PC-3 (cell line): ENCODE data around the gene PFKL. TPM values are rescaled to one million over a fixed set of nuclear protein-coding genes. Genes with fewer than 3 reads are reported as not detected.

ENCODE experiments used
- ATAC-seq: fragments of 200-7000 bp; cut with Tn5 transposase; 2 replicates; pipeline ENCODE4 v1.9.1; 2020; ENCODE audit warnings: mild to moderate bottlenecking, moderate library complexity
- BruUV-seq: library from RNA; stranded (reverse); fragments of 400-500 nt; replicated peaks from 2 replicates; lab custom pipeline; 2021; lab: Mats Ljungman, UMichigan
- CTCF ChIA-PET: fragments of 300-600 bp; sonication (Branson Sonifier 250); formaldehyde crosslinking; loops from one replicate; lab custom pipeline; 2022; ENCODE audit warnings: antibody characterized with exemption; lab: Charles Lee
- POLR2A ChIA-PET: fragments of 300-600 bp; sonication (Branson Sonifier 250); formaldehyde crosslinking; loops from one replicate; lab custom pipeline; 2022; ENCODE audit warnings: antibody characterized with exemption; ENCODE audit not compliant: unreplicated experiment; lab: Charles Lee
- DNase-seq: peaks from one replicate; pipeline ENCODE4 v3.0.0-alpha.2; 2015
- H2AFZ ChIP-seq: fragments of 300-600 bp; sonication (generic); 2 replicates; pipeline ENCODE4 v1.6.0; 2016; ENCODE audit warnings: antibody characterized with exemption, low read length
- H3F3A ChIP-seq: fragments of 300-600 bp; sonication (generic); one replicate; pipeline ENCODE4 v1.6.0; 2017; ENCODE audit warnings: antibody characterized with exemption, low read length, control low read depth, mild to moderate bottlenecking; ENCODE audit not compliant: unreplicated experiment
- H3K27ac ChIP-seq: fragments of 300-600 bp; sonication (generic); 2 replicates; pipeline ENCODE4 v1.5.1; 2016; ENCODE audit warnings: mild to moderate bottlenecking, low read length
- H3K27me3 ChIP-seq: fragments of 300-600 bp; sonication (generic); 2 replicates; pipeline ENCODE4 v1.6.1; 2016; ENCODE audit warnings: low read length, mixed read lengths
- H3K36me3 ChIP-seq: fragments of 300-600 bp; sonication (generic); 2 replicates; pipeline ENCODE4 v1.6.1; 2016; ENCODE audit warnings: low read depth, mixed run types, low read length, mixed read lengths
- H3K4me1 ChIP-seq: fragments of 300-600 bp; sonication (generic); 2 replicates; pipeline ENCODE4 v1.5.1; 2016; ENCODE audit warnings: low read length; ENCODE audit not compliant: insufficient read depth
- H3K4me2 ChIP-seq: fragments of 300-600 bp; sonication (generic); 2 replicates; pipeline ENCODE4 v1.6.0; 2016; ENCODE audit warnings: low read length
- H3K4me3 ChIP-seq: fragments of 300-600 bp; sonication (generic); 2 replicates; pipeline ENCODE4 v1.5.1; 2016; ENCODE audit warnings: mild to moderate bottlenecking, low read length, mixed read lengths
- H3K79me2 ChIP-seq: fragments of 300-600 bp; sonication (generic); 2 replicates; pipeline ENCODE4 v1.6.1; 2017; ENCODE audit warnings: low read length, mixed read lengths
- H3K9ac ChIP-seq: fragments of 300-600 bp; sonication (generic); 2 replicates; pipeline ENCODE4 v1.6.0; 2016; ENCODE audit warnings: mild to moderate bottlenecking, low read length
- H3K9me2 ChIP-seq: fragments of 300-600 bp; sonication (generic); replicated peaks from 2 replicates; pipeline ENCODE4 v1.6.1; 2016; ENCODE audit warnings: mixed run types, low read length, mixed read lengths
- H3K9me3 ChIP-seq: fragments of 300-600 bp; sonication (generic); 2 replicates; pipeline ENCODE4 v1.6.1; 2016; ENCODE audit warnings: low read length, mixed read lengths
- H4K20me1 ChIP-seq: fragments of 300-600 bp; sonication (generic); 2 replicates; pipeline ENCODE4 v1.6.1; 2016; ENCODE audit warnings: low read length, mixed read lengths
- EZH2 ChIP-seq: fragments of 300-600 bp; sonication (generic); IDR thresholded peaks from one replicate; pipeline ENCODE4 v1.6.1; 2017; ENCODE audit warnings: antibody characterized with exemption, mild to moderate bottlenecking, low read length; ENCODE audit not compliant: unreplicated experiment
- EZH2phosphoT487 ChIP-seq: fragments of 300-600 bp; sonication (generic); IDR thresholded peaks from 2 replicates; pipeline ENCODE4 v1.6.1; 2018; ENCODE audit warnings: mild to moderate bottlenecking, antibody characterized with exemption, low read length, borderline replicate concordance
- intact Hi-C: fragments of 100-400 bp; cut with micrococcal nuclease; formaldehyde crosslinking; loops from 2 replicates; pipeline ENCODE4 v1.9.0; 2023
- total RNA-seq: library from RNA; depleted of rRNA; stranded (reverse); fragments of >200 nt; gene quantifications from 2 replicates; pipeline ENCODE4 v1.2.3, GENCODE V29; 2014
- TF ChIP-seq, protein P1 (sequence below): fragments of 300-600 bp; sonication (generic); conservative IDR thresholded peaks from 2 replicates; pipeline ENCODE4 v1.5.1; 2017; ENCODE audit warnings: antibody characterized with exemption, low read depth, mild to moderate bottlenecking, low read length

PFKL gene
- total RNA-seq, 1 experiment from 2014 or later = 223 TPM

DNA sequence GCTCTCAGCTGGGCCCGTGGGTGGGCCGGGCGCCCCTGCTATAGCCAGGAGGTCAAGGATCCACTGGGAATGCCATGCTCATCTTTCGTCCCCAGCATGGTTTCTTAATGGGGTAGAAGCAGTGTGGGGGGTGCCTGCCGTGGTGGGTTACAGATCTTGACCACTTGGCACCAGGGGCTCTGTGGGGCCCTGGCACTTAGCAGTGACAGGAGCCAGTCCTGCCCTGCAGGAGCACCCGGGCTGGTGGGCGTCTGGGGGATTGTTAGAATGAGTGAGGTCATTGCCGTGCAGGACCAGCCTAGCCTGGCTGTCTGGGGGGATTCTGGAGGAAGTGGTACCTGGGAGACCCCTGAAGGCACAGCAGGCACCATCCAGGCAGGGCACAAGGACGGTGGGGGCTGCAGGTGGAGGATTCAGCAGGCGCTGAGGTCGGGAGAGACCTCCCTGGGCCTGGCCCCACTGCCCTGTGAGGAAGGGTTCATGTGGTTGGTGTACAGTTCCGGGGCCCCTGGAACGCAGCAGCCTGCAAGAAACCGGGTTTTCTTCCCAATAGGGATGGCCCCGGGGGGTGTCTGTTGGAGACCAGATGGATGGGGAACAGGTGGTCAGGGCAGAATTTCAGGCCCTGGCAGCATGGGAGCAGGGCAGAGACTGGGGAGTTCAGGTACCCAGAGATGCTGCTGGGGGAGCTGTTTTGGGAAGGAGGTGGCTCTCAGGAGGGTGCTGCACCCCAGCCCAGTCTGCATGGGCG is 9.4 kb upstream of the PFKL start:
- no peaks in the 10 kb centered on the region for H3K27me3 ChIP-seq
- H3K79me2 ChIP-seq = no peaks in the 10 kb centered on the region
- intact Hi-C loops = no loop called here
- no peaks in the 10 kb centered on the region for H3K9me2 ChIP-seq
- H3K9me3 ChIP-seq = no peaks in the 10 kb centered on the region
- no peaks in the 10 kb centered on the region for H4K20me1 ChIP-seq
- ChIA-PET POLR2A (no interaction called here), CTCF (no interaction called here)
- DNase-seq (no peak), ATAC-seq (no peak)
- no peak overlapping the region for H3K27ac ChIP-seq
- no peak overlapping the region for H3K9ac ChIP-seq
- no peak overlapping the region for H2AFZ ChIP-seq
- no peaks in the 10 kb centered on the region for H3F3A ChIP-seq
- H3K36me3 ChIP-seq = no peaks in the 10 kb centered on the region
- no peak overlapping the region for H3K4me3 ChIP-seq
- H3K4me2 ChIP-seq = no peak overlapping the region
- BruUV-seq = no TSS peak
- H3K4me1 ChIP-seq = no peaks in the 10 kb centered on the region
- TF ChIP-seq, protein P1, sequence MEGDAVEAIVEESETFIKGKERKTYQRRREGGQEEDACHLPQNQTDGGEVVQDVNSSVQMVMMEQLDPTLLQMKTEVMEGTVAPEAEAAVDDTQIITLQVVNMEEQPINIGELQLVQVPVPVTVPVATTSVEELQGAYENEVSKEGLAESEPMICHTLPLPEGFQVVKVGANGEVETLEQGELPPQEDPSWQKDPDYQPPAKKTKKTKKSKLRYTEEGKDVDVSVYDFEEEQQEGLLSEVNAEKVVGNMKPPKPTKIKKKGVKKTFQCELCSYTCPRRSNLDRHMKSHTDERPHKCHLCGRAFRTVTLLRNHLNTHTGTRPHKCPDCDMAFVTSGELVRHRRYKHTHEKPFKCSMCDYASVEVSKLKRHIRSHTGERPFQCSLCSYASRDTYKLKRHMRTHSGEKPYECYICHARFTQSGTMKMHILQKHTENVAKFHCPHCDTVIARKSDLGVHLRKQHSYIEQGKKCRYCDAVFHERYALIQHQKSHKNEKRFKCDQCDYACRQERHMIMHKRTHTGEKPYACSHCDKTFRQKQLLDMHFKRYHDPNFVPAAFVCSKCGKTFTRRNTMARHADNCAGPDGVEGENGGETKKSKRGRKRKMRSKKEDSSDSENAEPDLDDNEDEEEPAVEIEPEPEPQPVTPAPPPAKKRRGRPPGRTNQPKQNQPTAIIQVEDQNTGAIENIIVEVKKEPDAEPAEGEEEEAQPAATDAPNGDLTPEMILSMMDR = no peak
- no peak for TF ChIP-seq EZH2
- TF ChIP-seq EZH2phosphoT487 = no peak

DNA sequence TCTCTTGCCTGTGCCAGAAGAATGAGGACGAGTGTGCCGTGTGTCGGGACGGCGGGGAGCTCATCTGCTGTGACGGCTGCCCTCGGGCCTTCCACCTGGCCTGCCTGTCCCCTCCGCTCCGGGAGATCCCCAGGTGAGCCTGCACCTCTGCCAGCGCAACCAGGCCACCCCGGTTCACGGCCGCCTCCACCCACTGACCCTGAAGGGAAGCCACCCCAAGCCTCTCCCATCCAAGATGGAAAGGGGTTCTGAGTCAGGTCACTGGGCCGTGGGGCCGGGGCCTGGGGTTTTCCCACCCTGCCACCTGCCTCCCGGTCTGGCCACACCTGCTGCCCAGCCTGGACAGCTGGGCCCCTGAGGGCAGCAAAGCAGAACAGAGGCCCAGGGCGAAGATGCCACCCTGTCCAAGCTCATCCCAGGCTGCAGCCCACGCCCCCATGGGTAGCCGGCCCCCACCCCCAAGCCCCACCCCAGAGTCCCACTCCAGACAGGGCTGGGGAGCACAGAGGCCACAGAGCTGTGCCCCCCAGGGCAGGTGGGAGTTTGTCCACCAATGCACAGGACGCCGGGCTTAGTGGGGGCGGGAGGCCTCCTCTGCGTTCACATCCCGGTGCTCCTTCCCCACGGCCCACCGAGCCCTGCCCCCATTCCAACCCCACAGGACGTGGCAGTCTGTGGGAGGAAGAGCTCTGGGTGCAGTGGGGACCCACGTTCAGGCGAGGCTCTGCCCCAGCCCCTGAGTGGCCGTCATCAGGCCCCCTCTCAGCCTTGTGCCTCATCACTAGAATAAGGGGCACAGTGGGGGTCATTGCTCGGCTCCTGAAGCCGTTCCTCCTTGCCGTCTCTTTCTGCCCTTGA is 8.5 kb upstream of the PFKL start:
- Histone ChIP-seq H3K9me3 (no peaks in the 10 kb centered on the region), H3K9ac (no peak overlapping the region), H3K4me2 (no peak overlapping the region), H3K27me3 (no peaks in the 10 kb centered on the region), H3K79me2 (no peaks in the 10 kb centered on the region), H3K4me1 (no peaks in the 10 kb centered on the region), H2AFZ (no peak overlapping the region), H3K4me3 (no peak overlapping the region), H3K9me2 (no peaks in the 10 kb centered on the region), H3K27ac (no peak overlapping the region), H4K20me1 (no peaks in the 10 kb centered on the region), H3K36me3 (no peaks in the 10 kb centered on the region), H3F3A (no peaks in the 10 kb centered on the region)
- ChIA-PET POLR2A (no interaction called here), CTCF (no interaction called here)
- BruUV-seq = no TSS peak
- ATAC-seq (no peak), DNase-seq (no peak)
- intact Hi-C loops = no loop called here
- no peak for TF ChIP-seq EZH2phosphoT487

DNA sequence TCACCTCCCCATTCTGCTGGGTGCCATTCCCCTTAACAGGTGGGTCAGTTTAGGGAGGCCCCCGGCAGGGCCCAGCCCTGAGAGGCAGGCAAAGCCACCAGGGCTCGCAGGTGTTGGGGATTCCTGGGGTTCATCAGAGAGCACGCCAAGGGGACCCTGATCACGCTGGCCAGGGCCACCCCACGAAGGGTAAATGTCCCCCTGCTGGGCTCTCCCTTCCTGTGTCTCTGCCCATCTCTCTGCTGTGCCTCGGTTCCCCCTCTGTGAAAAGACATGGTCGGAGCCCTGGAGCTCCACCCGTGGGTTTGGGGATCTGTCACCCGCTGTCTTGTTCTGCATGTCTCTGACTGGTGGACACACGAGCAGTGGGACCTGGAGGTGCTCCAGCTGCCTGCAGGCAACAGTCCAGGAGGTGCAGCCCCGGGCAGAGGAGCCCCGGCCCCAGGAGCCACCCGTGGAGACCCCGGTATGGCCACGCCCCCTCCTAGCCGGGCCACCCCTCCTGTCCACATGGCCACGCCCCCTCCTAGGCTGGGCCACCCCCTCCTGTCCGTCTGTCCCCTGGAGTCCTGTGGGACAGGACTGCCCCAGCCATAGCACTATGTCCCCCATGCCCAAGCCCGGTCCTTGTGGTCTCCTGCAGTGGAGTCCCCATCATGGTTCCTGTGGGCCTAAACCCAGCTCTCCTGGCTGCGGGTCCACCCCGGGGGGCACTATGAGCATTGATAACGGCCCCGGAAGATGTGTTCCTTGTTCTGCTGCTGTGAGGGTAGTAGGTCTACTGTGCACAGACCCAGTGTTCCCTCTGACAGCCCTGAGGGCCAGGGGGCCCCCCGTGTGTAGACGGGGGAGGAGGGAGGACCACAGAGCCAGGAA is 7.7 kb upstream of the PFKL start:
- Histone ChIP-seq H3K27ac (no peak overlapping the region), H3K9ac (no peak overlapping the region), H3F3A (no peaks in the 10 kb centered on the region), H3K36me3 (no peaks in the 10 kb centered on the region), H3K9me2 (no peaks in the 10 kb centered on the region), H3K27me3 (no peaks in the 10 kb centered on the region), H2AFZ (no peak overlapping the region), H4K20me1 (no peaks in the 10 kb centered on the region), H3K79me2 (no peaks in the 10 kb centered on the region), H3K9me3 (no peaks in the 10 kb centered on the region), H3K4me2 (no peak overlapping the region), H3K4me3 (no peak overlapping the region), H3K4me1 (0 out of 2 replicates have a peak, but pooled peaks cover under 1% of the 10 kb centered on the region)
- no TSS peak for BruUV-seq
- CTCF ChIA-PET = no interaction called here
- no peak for TF ChIP-seq EZH2phosphoT487
- TF ChIP-seq, protein P1 = no peak
- no peak for TF ChIP-seq EZH2
- intact Hi-C loops = no loop called here
- POLR2A ChIA-PET = no interaction called here
- no peak for DNase-seq
- ATAC-seq = no peak
